GM12875 (cell line): ENCODE data around the gene KANK2.
A peak's percentile ranks its signal among the peaks of the same experiment; 100 is the strongest.

Source experiments
- H3K4me3 ChIP-seq: one replicate; pipeline ENCODE4 v1.5.1; 2011; ENCODE audit warnings: low read depth, low read length, control low read depth
- CTCF ChIP-seq: IDR thresholded peaks from 2 replicates; pipeline ENCODE4 v1.5.1; 2011; ENCODE audit warnings: low read depth, mild to moderate bottlenecking, control low read depth, inconsistent platforms, low read length, moderate library complexity, borderline replicate concordance; ENCODE audit not compliant: insufficient read depth

Gene KANK2

DNA sequence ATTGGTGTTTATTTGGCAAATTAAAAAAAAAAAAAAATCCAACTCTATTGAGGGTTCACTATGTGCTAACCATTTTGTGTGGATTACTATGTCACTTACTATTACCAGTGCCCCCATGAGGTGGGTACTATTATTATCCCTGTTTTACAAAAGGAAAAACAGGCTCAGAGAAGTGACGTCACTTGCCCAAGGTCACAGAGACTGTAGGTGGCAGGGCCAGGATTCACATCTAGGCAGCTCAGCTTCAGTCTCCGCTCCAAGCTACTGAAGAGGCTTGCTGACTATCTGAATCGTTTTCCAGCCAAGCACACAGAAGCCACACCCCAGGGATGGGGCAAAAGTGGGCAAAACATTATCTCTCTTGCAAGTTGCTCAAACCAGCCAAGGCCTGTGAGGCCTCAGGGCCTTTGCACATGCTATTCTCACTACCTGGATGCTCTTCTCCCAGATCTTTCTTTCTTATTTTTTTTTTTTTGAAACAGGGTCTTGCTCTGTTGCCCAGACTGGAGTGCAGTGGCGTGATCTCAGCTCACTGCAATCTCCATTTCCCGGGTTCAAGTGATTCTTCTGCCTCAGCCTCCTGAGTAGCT is 37.2 kb upstream of the KANK2 start:
- H3K4me3 ChIP-seq, result no peak overlapping the region
- TF ChIP-seq CTCF, result no peak

DNA sequence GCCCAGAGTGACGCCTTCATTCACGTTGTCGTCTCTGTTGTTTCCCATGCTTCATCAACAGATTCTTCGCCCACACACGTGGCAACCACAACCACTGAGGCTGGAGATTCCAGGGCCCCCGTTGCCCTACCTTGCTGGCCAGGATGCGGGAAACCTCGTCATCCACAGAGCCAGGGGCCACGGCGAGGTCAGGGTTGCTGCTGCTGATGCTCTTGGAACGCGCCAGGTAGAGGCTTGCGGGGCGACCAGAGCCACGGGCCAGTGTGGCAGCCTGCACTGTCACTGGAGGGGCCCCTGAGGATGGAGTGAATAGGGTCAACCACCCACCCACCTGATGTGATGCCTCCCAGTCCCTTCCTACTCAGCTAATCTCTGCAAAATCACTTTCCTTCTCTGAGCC is 35.7 kb upstream of the KANK2 start:
- no peak overlapping the region for H3K4me3 ChIP-seq
- no peak for TF ChIP-seq CTCF

GRCh38 chr19:11232555-11232954 is 35.2 kb upstream of the KANK2 start:
- H3K4me3 ChIP-seq, result no peak overlapping the region
- TF ChIP-seq CTCF, result no peak

DNA sequence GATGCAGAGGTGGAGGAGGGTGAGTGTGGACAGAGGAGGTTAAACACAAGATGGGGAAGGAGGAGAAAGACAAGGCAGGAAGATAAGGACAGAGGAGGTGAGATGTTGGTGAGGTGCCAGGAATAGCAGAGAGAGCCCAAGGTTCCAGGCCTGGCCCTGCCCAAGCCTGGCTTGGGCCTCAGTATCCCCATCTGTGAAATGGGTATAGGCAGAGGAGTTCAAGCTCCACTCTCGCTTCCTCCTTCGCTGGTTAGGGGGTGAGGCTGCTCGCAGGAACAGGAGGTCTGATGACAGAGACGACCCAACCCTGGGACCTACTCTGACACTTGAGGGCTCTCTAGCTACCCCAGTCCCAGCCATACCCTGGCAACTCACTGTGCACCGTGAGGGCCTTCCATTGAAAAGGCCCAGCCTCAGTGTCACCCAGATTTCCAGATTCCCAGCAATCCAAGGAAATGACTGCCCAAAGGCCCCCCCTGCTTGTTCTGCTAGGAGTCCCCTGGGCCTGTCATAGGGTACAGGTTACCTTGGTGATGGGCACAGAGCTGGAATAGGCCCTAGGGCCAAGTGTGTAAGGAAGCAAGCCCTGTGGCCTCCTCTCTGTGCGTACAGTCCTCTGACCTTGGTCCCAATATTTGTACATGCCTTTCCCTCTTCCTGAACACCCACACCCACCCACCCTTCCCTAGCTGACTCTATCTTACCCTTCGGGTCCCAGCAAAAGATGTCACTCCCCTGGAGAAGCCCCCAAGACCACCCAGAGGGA is 33.5 kb upstream of the KANK2 start:
- no peak for TF ChIP-seq CTCF

GRCh38 chr19:11227195-11227886 is 30.0 kb upstream of the KANK2 start:
- peak; percentile 34; the same call in 1 of the 2 replicates for TF ChIP-seq CTCF
- no peak overlapping the region for H3K4me3 ChIP-seq

More for the DNA sequence above, 33.5 kb upstream of the KANK2 start:
- H3K4me3 ChIP-seq, result no peak overlapping the region

GRCh38 chr19:11226716-11227166 is 29.4 kb upstream of the KANK2 start:
- no peak overlapping the region for H3K4me3 ChIP-seq
- TF ChIP-seq CTCF, result no peak
